Measurements from ENCODE around the gene TMEM50A.
"Not testable (repeated sequence)": the region's sequence is repeated elsewhere in the genome, so short reads cannot be mapped to it uniquely, and the experiment has no call there.

The TMEM50A gene

DNA sequence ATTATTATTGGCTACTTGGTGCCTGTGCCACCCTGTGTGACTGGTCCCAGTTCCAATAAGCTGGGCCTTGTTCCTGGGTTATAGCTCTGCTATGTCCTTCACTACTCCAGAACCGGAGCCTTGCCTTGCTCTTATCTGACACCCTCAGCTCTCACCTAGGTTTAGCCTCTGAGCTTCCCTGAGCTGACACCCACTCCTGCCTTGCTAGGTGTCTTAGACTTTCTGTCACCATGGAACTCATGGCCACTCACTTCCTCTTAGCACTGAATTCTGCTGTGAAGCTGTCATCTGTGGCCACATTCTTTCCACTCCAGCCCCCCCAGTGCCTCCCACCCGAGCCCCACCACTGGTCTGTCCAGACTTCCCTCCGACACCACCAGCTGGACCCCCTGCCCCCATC lies 51.6 kb downstream of the TMEM50A start:
- not testable (repeated sequence) for DNase-seq

DNA sequence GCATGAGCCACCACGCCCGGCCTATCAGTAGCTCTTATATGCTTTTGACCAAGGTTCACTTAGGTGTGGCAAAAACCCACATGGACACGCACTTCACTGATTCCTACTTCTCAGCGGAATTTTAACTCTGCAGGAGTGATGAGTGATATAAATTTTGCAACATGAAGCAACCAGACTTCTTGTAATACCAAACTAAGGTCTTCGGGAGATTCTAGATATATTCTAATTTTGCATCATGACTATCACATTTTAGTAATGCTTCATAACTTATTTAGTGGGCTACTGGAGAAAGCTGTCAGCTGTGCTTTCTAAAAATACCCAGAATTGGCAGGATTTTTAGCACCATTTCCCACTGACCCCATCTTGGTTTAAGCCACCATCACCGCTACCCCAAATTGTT lies 54.7 kb downstream of the TMEM50A start:
- no peak for DNase-seq

- not testable (repeated sequence) for DNase-seq
These were observed 59.4 kb downstream of the TMEM50A start for GRCh38 chr1:25397549-25397948.

GRCh38 chr1:25398079-25398478 lies 59.9 kb downstream of the TMEM50A start:
- not testable (repeated sequence) for DNase-seq

- peak; percentile 25 to 43 for DNase-seq
These were observed 65.0 kb downstream of the TMEM50A start for GRCh38 chr1:25402947-25403803.

DNA sequence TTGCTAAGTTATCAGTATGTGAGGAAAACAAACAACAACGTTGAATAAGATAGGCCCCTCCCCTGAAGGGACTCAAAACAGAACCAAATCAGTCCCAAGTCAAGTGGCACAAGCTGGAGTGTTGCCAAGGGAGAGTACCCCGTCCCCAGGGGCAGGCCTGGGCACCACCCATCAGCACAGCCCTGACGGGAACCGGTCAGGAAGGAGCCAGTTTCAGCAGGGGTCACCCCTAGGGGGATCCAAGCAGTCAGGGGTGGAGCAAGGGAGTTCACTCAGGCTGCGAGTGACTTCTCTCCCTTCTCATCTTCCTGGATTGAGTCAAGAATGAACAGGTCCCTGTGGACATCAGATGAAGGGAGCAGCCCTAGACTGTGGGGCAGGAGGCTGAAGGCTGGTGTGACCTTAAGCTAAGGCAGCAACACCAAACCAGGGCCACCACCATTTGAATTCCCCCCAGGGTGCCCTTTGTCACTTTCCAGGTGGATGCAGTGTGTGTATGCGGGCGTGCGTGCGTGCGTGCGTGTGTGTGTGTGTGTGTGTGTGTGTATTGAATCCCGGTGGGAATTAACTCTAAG lies 67.7 kb downstream of the TMEM50A start:
- DNase-seq = not testable (repeated sequence)

DNA sequence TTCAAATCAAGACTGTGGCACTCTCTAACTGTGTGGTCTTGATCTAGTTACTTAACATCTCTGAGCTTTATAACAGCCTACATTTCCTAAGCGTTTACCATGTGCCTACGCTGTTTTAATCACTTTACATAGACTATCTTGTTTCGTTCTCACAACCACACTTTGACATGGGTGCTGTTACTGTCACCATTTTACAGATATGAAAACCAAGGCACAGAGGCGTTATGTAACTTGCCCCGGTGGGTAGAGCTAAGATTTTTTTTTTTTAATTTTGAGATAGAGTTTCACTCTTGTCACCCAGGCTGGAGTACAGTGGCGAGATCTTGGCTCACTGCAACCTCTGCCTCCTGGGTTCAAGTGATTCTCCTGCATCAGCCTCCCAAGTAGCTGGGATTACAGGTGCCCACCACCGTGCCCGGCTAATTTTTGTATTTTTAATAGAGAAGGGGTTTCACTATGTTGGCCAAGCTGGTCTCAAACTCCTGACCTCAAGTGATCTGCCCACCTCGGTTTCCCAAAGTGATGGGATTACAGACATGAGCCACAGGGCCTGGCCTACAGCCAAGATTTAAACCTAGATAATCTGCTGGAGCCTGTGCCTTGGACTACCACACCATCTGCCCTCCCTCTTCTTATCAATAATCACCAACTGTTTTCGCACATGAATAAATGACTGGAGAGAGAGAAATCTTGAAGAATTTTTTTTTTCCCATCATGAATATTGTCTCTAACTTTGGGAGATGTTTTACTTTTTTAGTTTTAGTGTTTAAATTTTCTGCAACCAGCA lies 71.7 kb downstream of the TMEM50A start:
- not testable (repeated sequence) for DNase-seq
